Tibial nerve (tissue), 4 donors: Measurements from ENCODE around the gene GRID1. TPM values are rescaled to one million over a fixed set of nuclear protein-coding genes. Genes with fewer than 3 reads are reported as not detected.

Source experiments
- DNase-seq, 2 donors: peaks; one replicate each; pipeline ENCODE4 v3.0.0-alpha.2; 2019; ENCODE audit warnings: low spot score in 2 of 2
- H3K27ac ChIP-seq, 4 donors: fragments of 200-600 bp; sonication (generic) in 3 of 4; one replicate each; pipeline ENCODE4 v1.5.1; 2017 to 2019; ENCODE audit warnings: mild to moderate bottlenecking in 1 of 4
- H3K27me3 ChIP-seq, 2 donors: fragments of 200-600 bp; sonication (generic) in 1 of 2; one replicate each; pipeline versions ENCODE4 v1.5.1 to v1.6.0; 2017 to 2019
- H3K36me3 ChIP-seq, 3 donors: fragments of 200-600 bp; sonication (generic); one replicate each; pipeline ENCODE4 v1.5.1; 2018 to 2019
- H3K4me1 ChIP-seq, 4 donors: fragments of 200-600 bp; sonication (generic) in 3 of 4; one replicate each; pipeline ENCODE4 v1.5.1; 2017 to 2019
- H3K4me3 ChIP-seq, 4 donors: fragments of 200-600 bp; sonication (generic) in 3 of 4; one replicate each; pipeline ENCODE4 v1.5.1; 2017 to 2019; ENCODE audit warnings: mild to moderate bottlenecking in 1 of 4, moderate library complexity in 1 of 4
- H3K9me3 ChIP-seq, 4 donors: fragments of 200-600 bp; sonication (generic) in 3 of 4; one replicate each; pipeline ENCODE4 v1.5.1; 2017 to 2019
- CTCF ChIP-seq, 5 experiments: fragments of 200-600 bp in 3 of 5; fragments of 450-650 bp in 2 of 5; sonication (generic) in 3 of 5; IDR thresholded peaks; one replicate each; pipeline ENCODE4 v1.5.1; 2016 to 2019; ENCODE audit warnings: antibody characterized with exemption in 5 of 5, mild to moderate bottlenecking in 3 of 5, moderate library complexity in 2 of 5
- EP300 ChIP-seq, 2 donors: sonication (generic); formaldehyde crosslinking; IDR thresholded peaks; one replicate each; pipeline ENCODE4 v1.6.1; 2017; ENCODE audit warnings: antibody characterized with exemption in 2 of 2, mild to moderate bottlenecking in 1 of 2
- POLR2A ChIP-seq, 2 donors: fragments of 450-650 bp; IDR thresholded peaks; one replicate each; pipeline ENCODE4 v1.6.1; 2017; ENCODE audit warnings: antibody characterized with exemption in 2 of 2, mild to moderate bottlenecking in 2 of 2, moderate library complexity in 2 of 2
- WGBS, 2 donors: methylation state at CpG; one replicate each; pipeline ENCODE4 v1.1.5; 2018; 5-methylcytosine and 5-hydroxymethylcytosine counted together
- total RNA-seq, 4 donors: library from RNA; depleted of rRNA; stranded (reverse); fragments of >200 nt; gene quantifications; one replicate each; pipeline ENCODE4 v1.1.0, GENCODE V29; 2016

The GRID1 gene
- total RNA-seq, 4 donors from 2014 or later: 7.7 to 16.3 (median 10.5) TPM

GRCh38 chr10:86339226-86339865 is 27.2 kb downstream of the GRID1 start:
- Histone ChIP-seq H3K4me3 (no peak overlapping the region), H3K36me3 (no peaks in the 10 kb centered on the region), H3K9me3 (no peaks in the 10 kb centered on the region), H3K4me1 (peaks cover 0 to 3% (median 0%) of the 10 kb centered on the region in 4 donors), H3K27me3 (no peaks in the 10 kb centered on the region), H3K27ac (no peak overlapping the region)
- 74 to 79% methylated on average over 12 of the region's 12 CpGs for WGBS, 2 donors
- no peak for TF ChIP-seq POLR2A (IDR thresholded peaks at IDR 0.05)
- no peak for DNase-seq

- DNase-seq: no peak
- no peaks in the 10 kb centered on the region for H3K9me3 ChIP-seq
- no peak overlapping the region for H3K4me3 ChIP-seq
- TF ChIP-seq POLR2A (IDR thresholded peaks at IDR 0.05) (no peak), CTCF (IDR thresholded peaks at IDR 0.05) (no peak), EP300 (IDR thresholded peaks at IDR 0.05) (no peak)
- no peaks in the 10 kb centered on the region for H3K36me3 ChIP-seq
- no peak overlapping the region for H3K27ac ChIP-seq
- no peaks in the 10 kb centered on the region for H3K27me3 ChIP-seq
- no peaks in the 10 kb centered on the region for H3K4me1 ChIP-seq
- 77 to 80% methylated on average over 9 to 12 of the region's 13 CpGs for WGBS, 2 donors
These were observed 29.4 kb downstream of the GRID1 start for GRCh38 chr10:86337121-86337601.

- H3K27me3 ChIP-seq: no peaks in the 10 kb centered on the region
- DNase-seq: no peak
- H3K4me3 ChIP-seq: no peak overlapping the region
- no peaks in the 10 kb centered on the region for H3K36me3 ChIP-seq
- TF ChIP-seq EP300 (IDR thresholded peaks at IDR 0.05) (no peak), CTCF (IDR thresholded peaks at IDR 0.05) (no peak)
- no peaks in the 10 kb centered on the region for H3K9me3 ChIP-seq
- H3K4me1 ChIP-seq: no peaks in the 10 kb centered on the region
- 80 to 81% methylated on average over 10 of the region's 10 CpGs for WGBS, 2 donors
- H3K27ac ChIP-seq: no peak overlapping the region
These were observed 30.3 kb downstream of the GRID1 start for GRCh38 chr10:86336341-86336740.

GRCh38 chr10:86335831-86336230 is 30.8 kb downstream of the GRID1 start:
- no peak overlapping the region for H3K27ac ChIP-seq
- H3K4me3 ChIP-seq: no peak overlapping the region
- H3K27me3 ChIP-seq: no peaks in the 10 kb centered on the region
- H3K4me1 ChIP-seq: no peaks in the 10 kb centered on the region
- H3K9me3 ChIP-seq: no peaks in the 10 kb centered on the region
- 88 to 100% methylated on average over 1 of the region's 1 CpG for WGBS, 2 donors
- H3K36me3 ChIP-seq: no peaks in the 10 kb centered on the region
- TF ChIP-seq EP300 (IDR thresholded peaks at IDR 0.05) (no peak), POLR2A (IDR thresholded peaks at IDR 0.05) (no peak), CTCF (IDR thresholded peaks at IDR 0.05) (no peak)
- no peak for DNase-seq

GRCh38 chr10:86335257-86335656 is 31.3 kb downstream of the GRID1 start:
- H3K9me3 ChIP-seq: no peaks in the 10 kb centered on the region
- DNase-seq: no peak

More at GRCh38 chr10:86335257-86335656, 31.3 kb downstream of the GRID1 start:
- Histone ChIP-seq H3K4me3 (no peak overlapping the region), H3K36me3 (no peaks in the 10 kb centered on the region), H3K27ac (no peak overlapping the region), H3K4me1 (no peaks in the 10 kb centered on the region), H3K27me3 (no peaks in the 10 kb centered on the region)
- no peak for TF ChIP-seq POLR2A (IDR thresholded peaks at IDR 0.05)
- no peak for TF ChIP-seq EP300 (IDR thresholded peaks at IDR 0.05)
- TF ChIP-seq CTCF (IDR thresholded peaks at IDR 0.05): no peak
